OCI-LY3 (cell line): ENCODE data around the gene NOXA1.

Experiments
- EZH2phosphoT487 ChIP-seq: fragments of 200-600 bp; shearing (Covaris generic); IDR thresholded peaks from 2 replicates; pipeline ENCODE4 v1.6.1; 2018; ENCODE audit warnings: antibody characterized with exemption, mixed run types, low read depth
- TF ChIP-seq, protein P1 (sequence below): fragments of 200-600, 300-600 bp; sonication (generic); IDR thresholded peaks from 2 replicates; pipeline ENCODE4 v1.5.1; 2014; ENCODE audit warnings: antibody characterized with exemption, low read length, low read depth

DNA sequence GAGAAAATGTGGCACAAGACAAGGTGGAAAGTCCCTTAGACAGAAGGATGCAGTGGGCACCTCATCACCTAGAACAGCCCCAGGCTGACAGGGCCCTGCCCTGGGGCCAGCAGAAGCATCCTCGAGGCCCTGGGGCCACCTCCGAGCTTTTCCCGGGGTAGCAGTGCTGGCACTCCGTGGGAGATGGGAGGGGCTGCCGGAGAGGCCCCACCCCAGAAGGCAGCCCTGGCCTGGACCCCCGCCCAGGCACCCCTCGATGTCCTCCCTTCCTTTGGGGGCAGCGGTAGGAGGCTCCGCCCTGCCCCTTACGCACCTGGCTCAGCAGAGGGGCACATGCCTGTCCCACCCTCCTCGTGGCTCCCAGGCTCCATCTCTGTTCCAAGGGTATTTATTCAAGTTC, 53.7 kb downstream of the NOXA1 start:
- TF ChIP-seq, protein P1, sequence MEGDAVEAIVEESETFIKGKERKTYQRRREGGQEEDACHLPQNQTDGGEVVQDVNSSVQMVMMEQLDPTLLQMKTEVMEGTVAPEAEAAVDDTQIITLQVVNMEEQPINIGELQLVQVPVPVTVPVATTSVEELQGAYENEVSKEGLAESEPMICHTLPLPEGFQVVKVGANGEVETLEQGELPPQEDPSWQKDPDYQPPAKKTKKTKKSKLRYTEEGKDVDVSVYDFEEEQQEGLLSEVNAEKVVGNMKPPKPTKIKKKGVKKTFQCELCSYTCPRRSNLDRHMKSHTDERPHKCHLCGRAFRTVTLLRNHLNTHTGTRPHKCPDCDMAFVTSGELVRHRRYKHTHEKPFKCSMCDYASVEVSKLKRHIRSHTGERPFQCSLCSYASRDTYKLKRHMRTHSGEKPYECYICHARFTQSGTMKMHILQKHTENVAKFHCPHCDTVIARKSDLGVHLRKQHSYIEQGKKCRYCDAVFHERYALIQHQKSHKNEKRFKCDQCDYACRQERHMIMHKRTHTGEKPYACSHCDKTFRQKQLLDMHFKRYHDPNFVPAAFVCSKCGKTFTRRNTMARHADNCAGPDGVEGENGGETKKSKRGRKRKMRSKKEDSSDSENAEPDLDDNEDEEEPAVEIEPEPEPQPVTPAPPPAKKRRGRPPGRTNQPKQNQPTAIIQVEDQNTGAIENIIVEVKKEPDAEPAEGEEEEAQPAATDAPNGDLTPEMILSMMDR = no peak
- TF ChIP-seq EZH2phosphoT487 = no peak
